DND-41 (cell line): Measurements from ENCODE around the gene HHIP.

Source experiments
- EZH2 ChIP-seq: IDR thresholded peaks from 3 replicates; pipeline ENCODE4 v1.6.1; 2012; ENCODE audit warnings: borderline replicate concordance, low read depth, mild to moderate bottlenecking, moderate library complexity, low read length, inconsistent platforms; ENCODE audit not compliant: severe bottlenecking
- TF ChIP-seq, protein P1 (sequence below): IDR thresholded peaks from 2 replicates; pipeline ENCODE4 v1.5.1; 2012; ENCODE audit warnings: borderline replicate concordance, low read length, moderate library complexity, mild to moderate bottlenecking; ENCODE audit not compliant: poor library complexity, severe bottlenecking; ENCODE audit errors: extremely low read depth

GRCh38 chr4:144738649-144739048, 92.7 kb downstream of the HHIP start:
- TF ChIP-seq, protein P1, sequence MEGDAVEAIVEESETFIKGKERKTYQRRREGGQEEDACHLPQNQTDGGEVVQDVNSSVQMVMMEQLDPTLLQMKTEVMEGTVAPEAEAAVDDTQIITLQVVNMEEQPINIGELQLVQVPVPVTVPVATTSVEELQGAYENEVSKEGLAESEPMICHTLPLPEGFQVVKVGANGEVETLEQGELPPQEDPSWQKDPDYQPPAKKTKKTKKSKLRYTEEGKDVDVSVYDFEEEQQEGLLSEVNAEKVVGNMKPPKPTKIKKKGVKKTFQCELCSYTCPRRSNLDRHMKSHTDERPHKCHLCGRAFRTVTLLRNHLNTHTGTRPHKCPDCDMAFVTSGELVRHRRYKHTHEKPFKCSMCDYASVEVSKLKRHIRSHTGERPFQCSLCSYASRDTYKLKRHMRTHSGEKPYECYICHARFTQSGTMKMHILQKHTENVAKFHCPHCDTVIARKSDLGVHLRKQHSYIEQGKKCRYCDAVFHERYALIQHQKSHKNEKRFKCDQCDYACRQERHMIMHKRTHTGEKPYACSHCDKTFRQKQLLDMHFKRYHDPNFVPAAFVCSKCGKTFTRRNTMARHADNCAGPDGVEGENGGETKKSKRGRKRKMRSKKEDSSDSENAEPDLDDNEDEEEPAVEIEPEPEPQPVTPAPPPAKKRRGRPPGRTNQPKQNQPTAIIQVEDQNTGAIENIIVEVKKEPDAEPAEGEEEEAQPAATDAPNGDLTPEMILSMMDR, result no peak
- no peak for TF ChIP-seq EZH2
